Measurements from ENCODE around the gene ISYNA1.

Gene ISYNA1

DNA sequence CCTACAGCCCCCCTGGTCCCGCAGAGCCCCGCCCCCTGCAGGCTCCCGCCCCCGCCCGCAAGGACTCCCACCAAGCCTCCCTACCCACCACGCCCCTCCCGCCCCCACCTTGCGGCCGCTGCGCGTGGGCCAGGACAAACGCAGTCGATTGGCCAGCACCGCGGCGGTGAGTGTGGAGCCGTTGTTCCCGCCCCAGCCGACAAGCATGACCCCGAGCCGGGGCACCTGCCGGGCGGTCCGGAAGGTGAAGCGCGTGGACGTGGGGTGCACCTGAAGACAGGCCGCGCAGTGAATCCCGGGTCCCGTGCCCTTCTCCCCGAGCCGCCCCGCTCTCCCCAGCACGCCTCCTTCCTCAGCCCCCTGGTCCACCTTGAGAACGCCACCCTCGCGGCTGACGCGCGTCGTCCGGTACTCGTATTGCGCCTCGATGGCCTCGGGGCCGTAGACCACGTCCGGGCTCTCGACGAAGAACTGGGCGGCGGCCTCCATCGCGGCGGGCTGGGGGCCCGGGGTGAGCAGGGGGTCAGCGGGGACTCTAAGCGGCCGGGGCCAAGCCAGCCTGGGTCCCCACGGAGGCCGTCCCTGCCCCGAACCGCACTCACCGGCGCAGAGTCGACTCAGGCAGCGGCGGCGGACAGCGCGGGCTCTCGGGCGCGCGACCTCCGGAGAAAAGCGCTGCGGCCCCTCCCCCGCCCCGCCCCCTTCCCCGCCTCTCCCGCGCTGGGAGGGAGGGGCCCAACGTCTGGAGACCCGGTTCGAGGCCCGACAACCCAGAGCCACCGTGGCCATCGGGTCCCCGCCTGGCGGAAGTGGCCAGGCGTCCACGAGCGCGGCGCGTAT is at the start of gene ISYNA1:
Gene ISYNA1 (minus strand): TSS at position 643 of the 840 bp plus-strand sequence. CDS start 154 bp downstream, at position 489.
- in situ Hi-C loops (cut with MboI; ENCODE audit: low sequenced_read_pairs), result no loop called here

DNA sequence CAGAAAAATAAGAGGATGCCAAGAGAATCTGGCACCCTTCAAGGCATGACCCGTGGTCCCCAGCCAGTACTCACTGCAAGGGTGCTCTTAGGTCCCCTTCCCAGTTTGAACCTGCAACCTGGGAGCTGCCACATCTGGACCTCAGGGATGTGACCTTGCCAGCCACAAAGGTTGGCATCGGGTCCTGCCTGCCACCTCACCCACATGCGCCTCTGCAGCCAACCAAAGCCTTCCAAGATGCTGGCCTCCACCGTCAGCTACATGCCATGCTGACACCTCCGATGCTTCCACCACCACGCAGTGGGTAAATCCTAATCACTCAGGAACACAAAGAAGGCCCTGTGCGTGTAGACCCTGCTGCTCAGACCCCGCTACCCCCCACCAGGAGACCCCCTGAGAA is 48.8 kb upstream of the ISYNA1 start:
- in situ Hi-C loops (cut with MboI; ENCODE audit: low sequenced_read_pairs), result no loop called here

DNA sequence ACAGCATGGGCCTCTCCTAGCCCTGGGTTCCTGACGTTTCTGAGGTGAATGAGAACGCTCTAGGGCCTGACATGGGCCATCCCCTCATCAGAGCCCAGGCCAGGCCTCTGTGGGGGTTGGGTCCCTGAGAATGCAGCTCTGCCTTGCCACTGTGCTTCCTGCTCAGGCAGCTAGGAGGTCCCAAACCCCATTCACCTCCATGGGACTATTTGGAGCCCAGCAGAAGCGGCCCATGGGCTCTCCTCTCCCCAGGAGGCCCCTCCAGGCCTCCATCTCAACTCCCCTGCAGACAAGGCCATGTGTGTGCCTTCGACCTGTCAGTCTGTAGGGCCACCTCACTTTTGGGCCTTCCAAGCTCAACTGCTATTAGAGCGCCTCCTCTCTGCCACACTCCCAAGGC is 47.1 kb upstream of the ISYNA1 start:
- in situ Hi-C loops (cut with MboI; ENCODE audit: low sequenced_read_pairs), result no loop called here

DNA sequence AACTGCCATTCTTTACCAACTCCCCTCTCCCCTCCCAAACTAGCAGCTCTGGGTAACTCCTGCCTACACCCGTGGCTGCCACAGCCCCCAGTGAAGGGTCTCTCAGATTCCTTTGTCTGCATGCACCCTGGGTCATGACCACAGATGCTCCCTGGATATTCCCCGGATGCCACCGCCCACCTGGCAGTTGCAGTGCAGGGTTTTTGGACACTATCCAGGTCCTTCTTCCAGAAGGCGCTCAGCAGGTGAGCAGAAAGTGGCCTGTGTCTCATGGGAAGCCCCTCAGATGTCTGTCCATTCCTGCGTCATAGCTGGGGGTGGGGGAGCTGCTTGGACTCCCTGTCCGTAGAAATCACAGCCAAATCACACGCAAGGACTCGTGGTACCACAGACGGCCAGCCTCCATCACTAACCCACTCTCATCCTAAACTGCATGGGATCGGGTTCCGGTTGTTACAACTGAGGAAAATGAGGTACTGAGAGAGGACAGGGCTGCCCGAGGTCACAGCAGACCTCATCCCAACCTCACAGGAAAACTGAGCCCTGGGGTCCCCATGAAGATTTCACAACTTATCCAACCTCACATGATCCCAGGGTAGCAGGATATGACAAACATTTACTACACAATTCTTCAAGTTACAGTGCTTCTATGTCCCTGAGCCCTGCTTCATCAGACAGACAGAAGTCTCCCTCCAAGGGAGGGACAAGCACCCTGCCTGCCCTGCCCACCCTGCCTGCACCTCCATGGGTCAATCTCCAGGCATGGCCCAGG is 45.4 kb upstream of the ISYNA1 start:
- in situ Hi-C loops (cut with MboI; ENCODE audit: low sequenced_read_pairs), result no loop called here

DNA sequence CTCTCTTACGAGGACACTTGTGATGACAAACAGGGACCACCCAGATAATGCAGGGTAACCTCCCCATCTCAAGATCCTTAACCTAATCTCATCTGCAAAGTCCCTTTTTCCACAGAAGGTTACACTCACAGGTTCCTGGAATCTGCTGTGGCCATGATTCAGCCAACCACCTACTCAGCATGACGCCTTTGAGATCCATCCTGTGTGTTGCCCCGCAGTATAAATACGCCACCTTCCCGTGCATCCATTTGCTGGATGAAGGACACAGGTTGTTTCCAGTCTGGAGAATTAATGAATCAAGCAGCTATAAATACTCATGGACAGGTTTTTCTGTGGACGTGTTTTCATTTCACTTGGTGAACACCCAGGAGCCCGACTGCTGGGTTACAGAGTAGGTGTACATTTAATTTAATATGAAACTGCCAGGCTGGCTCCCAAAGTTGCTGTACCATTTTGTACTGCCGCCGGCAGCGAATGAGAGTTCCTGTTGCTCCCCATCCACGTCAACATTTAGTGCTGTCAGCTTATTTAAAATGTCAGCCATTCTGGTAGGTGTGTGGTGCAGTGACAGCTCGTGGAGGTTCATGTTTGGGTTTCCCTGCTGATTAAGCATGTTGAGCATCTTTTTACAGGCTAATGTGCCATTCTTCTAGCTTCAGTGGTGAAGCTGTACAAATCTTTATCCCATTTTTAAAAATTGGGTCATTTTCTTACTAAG is 43.7 kb upstream of the ISYNA1 start:
- in situ Hi-C loops (cut with MboI; ENCODE audit: low sequenced_read_pairs), result no loop called here

DNA sequence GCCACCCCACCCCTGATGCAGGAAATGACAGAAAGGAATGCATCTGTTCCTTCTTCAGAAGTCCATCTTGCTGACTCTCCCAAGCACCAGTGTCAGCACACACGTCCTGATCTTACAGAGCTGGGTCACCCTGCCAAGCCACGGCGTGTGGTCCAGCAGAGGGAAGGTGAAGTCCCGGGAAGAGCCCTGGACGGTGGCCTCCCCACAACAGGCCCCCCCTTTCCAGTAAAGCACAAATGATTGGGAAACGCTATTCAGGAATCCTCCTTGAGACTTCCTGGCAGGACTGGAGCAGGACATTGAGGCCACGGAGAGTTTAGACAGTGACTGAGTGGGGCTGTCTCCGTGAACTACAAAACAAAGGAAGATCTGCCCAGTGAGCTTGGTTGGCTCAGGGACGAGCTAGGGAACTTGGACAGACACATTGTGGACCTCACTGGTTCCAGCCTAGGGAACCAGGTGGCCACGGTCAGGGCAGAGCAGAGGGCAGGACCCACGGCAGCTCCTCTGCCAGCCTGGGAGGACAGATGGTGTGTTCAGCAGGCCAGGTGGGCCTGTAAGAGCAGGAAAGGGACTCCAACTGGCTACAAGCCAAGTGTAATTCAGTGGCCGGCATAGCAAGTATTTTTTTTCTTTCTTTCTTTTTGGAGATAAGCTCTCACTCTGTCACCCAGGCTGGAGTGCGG is 42.2 kb upstream of the ISYNA1 start:
- in situ Hi-C loops (cut with MboI; ENCODE audit: low sequenced_read_pairs), result no loop called here

DNA sequence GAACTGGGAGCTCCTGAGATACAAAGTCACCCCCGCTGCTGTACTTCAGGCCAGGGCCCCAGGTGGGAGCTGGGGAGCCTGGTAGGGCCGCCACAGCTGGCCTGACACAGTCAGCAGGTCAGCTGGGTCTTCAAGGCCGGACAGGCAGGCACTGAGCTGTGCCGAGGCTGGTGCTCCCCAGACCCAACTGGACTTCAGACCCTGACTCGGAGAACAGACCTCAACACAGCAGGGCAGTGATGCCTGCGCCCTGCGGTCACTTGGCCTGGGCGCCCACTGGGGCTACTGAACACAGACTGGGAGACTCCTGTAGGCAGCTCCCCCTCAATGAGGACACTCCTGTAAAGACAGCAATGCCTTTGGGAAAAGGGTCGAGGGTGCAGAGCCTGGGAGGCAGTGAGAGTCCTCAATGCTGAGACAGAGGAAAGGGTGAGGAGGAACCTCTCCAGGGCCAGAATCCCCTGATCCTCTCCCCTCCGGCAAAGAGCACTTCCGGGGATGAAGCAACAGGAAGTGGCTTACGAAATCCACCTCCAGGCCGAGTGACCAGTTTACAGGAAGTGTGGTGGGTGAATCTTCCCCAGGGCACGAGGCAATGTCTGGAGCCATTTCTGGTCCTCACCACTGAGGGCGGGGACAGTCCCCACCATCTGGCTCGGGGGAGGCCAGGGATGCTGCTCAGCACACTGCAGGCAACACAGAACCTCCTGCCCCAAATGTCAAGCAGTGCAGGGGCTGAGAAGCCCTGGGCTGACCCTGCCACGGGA is 40.8 kb upstream of the ISYNA1 start:
- in situ Hi-C loops (cut with MboI; ENCODE audit: low sequenced_read_pairs), result no loop called here

DNA sequence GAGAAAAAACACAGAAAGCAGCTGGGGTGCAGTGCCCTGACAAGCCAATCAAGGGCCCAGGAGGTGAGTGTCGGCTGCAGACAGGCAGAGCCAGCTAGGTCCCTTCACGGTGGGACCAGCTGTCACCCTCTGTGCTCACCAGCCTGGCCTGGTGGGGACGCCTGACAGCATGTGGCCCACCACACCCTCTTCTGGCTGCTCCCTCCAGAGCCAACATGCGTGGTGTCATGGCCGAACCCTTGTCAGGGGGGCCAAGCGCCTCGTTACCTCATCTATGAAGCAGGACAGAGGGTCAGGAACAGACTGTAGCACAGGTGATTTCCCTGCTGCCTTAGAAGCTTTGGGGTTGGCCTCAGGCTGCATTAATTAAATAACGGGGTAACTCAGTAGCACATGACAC is 40.0 kb upstream of the ISYNA1 start:
- in situ Hi-C loops (cut with MboI; ENCODE audit: low sequenced_read_pairs), result no loop called here

DNA sequence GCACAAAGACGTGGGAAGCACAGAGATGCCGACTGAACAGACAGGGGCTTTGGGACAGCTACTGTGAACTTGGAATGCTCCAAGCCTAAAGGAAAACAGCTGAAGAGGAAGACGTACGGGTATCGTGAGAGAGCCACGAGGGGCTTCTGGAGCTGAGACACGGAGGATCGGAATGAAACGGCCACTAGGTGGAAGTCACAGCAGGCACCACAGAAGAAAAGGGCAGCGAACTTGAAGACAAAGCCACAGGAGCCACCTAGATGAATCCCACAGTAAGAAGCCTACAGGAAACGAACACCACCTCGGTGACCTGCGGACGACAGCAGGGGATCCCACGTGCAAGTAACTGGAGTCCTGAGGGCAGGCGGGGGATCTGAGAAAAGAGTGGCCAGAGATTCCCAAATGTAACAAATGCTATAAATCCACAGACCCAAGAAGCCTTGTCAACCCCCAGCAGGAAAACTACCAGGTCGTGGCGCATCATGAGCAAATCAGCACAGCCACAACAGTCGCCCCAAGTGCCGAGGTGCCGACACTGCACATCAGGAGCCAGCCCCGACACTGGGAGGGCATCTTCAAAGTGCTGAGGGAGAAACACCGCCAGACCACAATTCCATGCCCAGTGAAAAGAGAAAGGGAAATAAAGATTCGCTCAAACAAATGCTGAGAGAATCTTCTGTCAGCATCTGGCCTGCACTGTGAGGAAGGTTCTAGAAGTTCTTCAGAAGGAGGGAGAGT is 39.3 kb upstream of the ISYNA1 start:
- in situ Hi-C loops (cut with MboI; ENCODE audit: low sequenced_read_pairs), result no loop called here

DNA sequence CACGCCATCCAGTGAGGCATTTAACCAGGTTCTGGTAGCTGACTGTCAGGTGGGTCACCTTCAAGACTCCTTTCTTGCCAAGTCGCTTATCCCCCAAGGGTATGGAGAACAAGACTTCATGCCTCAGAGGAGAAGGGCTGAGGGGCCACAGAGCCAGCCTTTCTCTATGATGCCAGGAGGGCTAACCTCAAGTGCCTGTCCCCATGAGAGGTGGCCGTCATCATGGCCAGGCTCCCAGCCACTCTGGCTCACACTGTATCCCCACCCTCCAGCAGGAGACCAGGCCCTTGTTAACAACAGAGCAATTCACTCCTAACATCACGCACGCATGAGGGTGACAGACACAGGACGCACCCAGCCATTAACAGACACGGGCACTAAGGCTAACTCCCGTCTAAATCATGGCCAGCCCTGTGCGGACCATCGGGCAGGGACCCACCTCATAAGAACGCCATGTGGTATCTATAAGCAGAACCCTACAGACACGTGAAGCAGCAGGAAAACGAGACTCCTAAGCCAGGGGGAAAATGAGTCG is 38.6 kb upstream of the ISYNA1 start:
- in situ Hi-C loops (cut with MboI; ENCODE audit: low sequenced_read_pairs), result no loop called here

DNA sequence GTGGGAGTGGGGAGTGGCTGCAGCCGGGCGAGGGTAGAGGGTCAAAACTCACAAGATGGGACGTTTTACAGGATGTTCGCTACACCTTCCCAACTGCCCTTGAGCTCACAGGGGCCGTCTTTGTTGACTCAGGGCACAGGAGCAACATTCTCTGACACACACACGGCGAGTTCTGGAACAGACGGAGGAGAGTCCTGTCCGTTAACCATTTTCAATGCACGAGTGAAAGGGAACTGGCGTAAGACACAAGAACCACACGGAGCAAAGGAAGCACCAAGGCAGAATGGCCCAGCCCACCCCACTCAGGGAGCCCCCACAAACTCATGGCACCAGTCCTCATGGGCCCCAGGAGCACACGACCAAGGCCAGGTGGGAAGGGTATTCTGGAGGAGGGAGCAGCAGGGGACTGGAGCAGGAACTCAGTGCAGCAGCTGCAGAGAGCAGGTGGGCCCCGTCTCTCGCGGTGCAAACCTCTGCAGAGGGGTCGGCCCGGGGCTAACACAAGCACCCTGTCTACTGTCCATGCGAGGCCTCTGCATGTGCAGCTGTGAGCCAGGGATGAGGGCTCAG is 37.9 kb upstream of the ISYNA1 start:
- in situ Hi-C loops (cut with MboI; ENCODE audit: low sequenced_read_pairs), result no loop called here

DNA sequence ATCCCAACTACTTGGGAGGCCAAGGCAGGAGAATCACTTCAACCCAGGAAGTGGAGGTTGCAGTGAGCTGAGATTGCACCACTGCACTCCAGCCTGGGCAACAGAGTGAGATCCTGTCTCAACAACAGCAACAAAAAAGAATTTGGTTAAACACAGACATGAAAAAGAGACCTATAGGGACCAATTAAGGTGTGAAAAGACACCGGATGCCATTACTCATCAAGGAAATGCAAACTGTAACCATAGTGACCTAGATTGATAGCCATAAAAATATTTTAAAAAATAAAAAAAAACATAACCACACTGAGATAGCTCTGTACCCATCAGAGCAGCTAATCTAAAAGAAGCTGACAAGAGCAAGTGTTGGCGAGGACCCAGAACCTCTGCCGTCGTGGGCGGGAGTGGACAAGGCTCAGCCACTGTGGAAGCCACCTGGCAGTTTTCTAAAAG is 37.1 kb upstream of the ISYNA1 start:
- in situ Hi-C loops (cut with MboI; ENCODE audit: low sequenced_read_pairs), result no loop called here

DNA sequence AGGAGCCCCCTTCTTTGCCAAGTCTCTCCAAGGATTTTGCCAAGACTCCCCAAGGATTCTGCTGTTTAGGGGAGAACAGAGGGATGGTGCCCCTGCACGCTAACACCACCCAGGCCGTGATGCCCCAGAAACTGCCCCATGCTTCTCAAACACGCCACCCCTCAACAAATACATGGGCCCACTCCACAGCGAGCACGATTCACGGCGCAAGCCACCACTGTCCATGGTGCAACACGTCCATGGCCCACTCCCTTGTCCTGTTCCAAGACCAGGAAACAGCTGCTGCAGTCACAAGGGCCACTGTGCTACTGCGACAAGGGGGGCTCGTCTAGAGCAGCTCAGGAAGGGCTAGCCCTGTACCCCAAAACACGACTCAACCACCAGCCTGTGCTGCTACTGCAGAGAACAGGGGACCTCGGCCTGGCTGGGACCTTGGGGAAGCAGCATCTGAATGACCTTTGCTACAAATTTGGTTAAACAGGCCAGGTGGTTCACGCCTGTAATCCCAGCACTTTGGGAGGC is 36.5 kb upstream of the ISYNA1 start:
- in situ Hi-C loops (cut with MboI; ENCODE audit: low sequenced_read_pairs), result no loop called here

DNA sequence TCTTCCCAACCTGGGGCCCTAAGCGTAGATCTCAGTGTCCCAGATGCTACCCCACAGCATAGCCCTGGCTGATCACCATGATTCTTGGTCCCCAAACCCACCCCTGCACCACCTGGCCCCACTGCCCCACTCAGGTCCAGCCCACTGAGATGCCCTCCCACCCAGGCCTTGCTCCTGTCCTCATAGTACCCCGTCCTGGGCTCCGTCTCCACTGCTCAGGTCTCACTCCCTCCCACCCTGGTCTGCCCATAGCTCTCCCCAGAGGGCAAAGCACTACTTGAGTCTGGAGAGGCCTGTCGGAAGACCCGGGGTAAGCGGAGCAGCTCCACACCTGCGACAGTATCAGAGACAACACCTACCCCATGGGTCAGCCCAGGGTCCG is 35.8 kb upstream of the ISYNA1 start:
- in situ Hi-C loops (cut with MboI; ENCODE audit: low sequenced_read_pairs), result no loop called here

DNA sequence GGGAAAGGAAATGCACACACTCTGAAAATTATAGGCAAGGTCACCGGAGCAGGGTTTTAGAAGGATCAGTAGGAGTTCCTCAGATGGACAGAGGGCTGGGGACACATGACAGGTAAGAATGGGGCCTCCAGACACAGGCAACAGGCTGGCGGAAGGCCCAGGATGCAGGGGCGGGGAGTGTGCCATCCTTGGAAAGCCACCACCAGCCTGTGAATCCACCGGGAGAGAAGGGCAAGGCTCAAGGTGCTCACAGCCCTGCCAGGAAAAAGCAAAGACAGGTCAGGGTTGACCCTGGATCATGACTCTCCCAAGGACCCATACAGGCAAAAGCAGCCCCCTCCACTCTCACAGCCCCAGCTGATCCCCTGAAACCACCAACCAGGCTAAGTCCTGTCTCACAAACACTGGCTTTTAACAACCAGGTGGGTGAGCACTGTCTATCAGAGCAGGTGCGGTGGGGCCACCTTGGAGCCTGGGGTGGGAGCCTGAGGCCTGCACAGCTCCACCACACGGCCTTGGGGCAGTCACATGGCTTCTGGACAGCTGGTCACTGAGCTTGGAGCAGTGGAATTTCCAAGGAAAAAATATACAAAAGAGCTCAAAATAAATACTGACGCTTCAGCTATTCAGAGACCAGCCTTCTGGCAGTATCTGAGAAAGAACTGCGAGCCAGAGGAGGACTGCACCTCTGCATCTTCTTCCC is 35.2 kb upstream of the ISYNA1 start:
- in situ Hi-C loops (cut with MboI; ENCODE audit: low sequenced_read_pairs), result no loop called here

DNA sequence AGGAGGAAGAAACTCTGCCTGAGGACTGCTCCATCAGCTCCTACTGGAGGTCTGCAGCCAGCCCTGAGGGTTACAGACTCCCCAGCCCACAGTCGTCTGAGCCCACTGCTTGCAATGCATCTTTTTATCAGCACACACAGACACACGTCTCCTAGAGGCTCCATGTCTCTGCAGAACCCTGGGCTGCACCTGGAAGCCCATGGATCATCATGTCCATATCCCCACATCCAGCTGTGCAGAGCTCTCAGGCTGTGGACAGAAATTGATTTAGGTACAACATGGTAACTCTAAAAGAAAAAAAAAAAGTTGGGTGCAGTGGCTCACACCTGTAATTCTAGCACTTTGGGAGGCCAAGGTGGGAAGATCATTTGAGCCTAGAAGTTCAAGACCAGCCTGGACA is 32.9 kb upstream of the ISYNA1 start:
- in situ Hi-C loops (cut with MboI; ENCODE audit: low sequenced_read_pairs), result no loop called here

DNA sequence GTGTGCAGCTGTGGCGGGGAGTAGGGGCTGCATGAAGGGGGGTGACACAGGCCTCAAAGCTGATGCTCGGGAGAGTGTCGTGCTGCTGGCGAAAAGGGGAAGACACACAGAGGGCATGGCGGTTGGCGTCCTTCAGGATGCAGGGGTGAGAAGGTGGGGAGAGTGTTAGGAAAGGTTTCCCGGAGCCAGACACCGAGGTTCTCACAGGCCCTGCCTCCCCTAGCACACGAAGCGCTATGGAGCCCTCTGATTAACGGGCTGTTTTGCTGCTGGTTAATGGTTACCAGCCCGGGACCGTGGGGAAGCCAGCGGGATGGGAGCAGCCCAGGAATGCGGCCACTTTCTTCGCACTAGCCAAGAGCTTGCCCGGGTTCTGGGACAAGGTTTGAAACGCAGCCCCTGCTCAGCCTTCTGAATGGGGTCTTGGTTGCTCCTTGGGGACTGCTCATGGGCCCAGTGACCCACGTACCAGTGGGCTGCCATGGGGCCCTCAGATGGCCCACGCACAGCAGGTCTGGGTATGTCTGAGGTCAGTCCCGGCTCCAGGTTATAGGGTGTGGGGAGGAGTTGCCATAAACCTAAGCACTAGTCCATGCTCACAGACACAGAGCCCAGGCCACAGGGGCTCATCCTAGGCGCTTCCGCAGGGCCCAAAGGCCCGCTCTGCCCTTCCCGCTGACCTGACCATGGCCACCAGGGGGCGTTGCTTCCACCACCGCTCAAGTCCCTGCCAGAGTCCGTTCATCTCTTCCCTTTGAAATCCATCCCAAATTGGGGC is 31.3 kb upstream of the ISYNA1 start:
- in situ Hi-C loops (cut with MboI; ENCODE audit: low sequenced_read_pairs), result no loop called here

Data from hTERT RPE-1 (cell line).